ENCODE measurements around the gene CLRN2. TPM values are rescaled to one million over a fixed set of nuclear protein-coding genes. Genes with fewer than 3 reads are reported as not detected.

Gene CLRN2
- total RNA-seq, 1 experiment from 2014 or later: not detected

Other genes with a start within 250 kb of the CLRN2 start
- 15.2 TPM for gene QDPR, start 3.1 kb upstream of the CLRN2 start, total RNA-seq (2021; ENCODE audit: unreplicated experiment)
- 51.4 TPM for gene LAP3, start 62.0 kb downstream of the CLRN2 start, total RNA-seq (2021; ENCODE audit: unreplicated experiment)
- gene MED28, start 99.5 kb downstream of the CLRN2 start, total RNA-seq (2021; ENCODE audit: unreplicated experiment): 32.1 TPM